Left lung (tissue), 10 donors: ENCODE data around the gene FDX1. TPM values are rescaled to one million over a fixed set of nuclear protein-coding genes. Genes with fewer than 3 reads are reported as not detected.

Experiments used
- ATAC-seq: fragments of 200-7000 bp; cut with Tn5 transposase; one replicate; pipeline ENCODE4 v1.9.1; 2020; ENCODE audit warnings: moderate library complexity
- DNase-seq, 4 donors: peaks; one replicate each; pipeline ENCODE4 v3.0.0-alpha.2; 2013 to 2020
- H3K27ac ChIP-seq, 2 donors: fragments of 200-600 bp; sonication (generic) in 1 of 2; one replicate each; pipeline versions ENCODE4 v1.5.0 to v1.8.0; 2020 to 2021
- H3K27me3 ChIP-seq, 2 donors: fragments of 200-600 bp; sonication (generic) in 1 of 2; one replicate each; pipeline versions ENCODE4 v1.5.0 to v1.8.0; 2020 to 2021
- H3K36me3 ChIP-seq, 2 donors: fragments of 200-600 bp; sonication (generic) in 1 of 2; one replicate each; pipeline versions ENCODE4 v1.5.0 to v1.8.0; 2020 to 2021
- H3K4me1 ChIP-seq, 2 donors: fragments of 200-600 bp; one replicate each; pipeline ENCODE4 v1.8.0; 2021
- H3K4me3 ChIP-seq, 2 donors: fragments of 200-600 bp; sonication (generic) in 1 of 2; one replicate each; pipeline versions ENCODE4 v1.5.0 to v1.8.0; 2020 to 2021; ENCODE audit warnings: mild to moderate bottlenecking in 1 of 2
- H3K9me3 ChIP-seq, 2 donors: fragments of 200-600 bp; sonication (generic) in 1 of 2; one replicate each; pipeline versions ENCODE4 v1.5.0 to v1.8.0; 2020 to 2021
- intact Hi-C, 2 donors: fragments of 100-400 bp; cut with DNase I; formaldehyde crosslinking; loops; one replicate each; pipeline versions ENCODE4 v1.11.2 to v1.14.2; 2022
- polyA plus RNA-seq, 6 donors: library from polyadenylated mRNA; unstranded; fragments of 120-200 nt; gene quantifications; one replicate each; pipeline ENCODE4 v1.2.1, GENCODE V29; 2013; ENCODE audit not compliant: insufficient read length in 6 of 6
- total RNA-seq, 2 donors: library from RNA; stranded (reverse); fragmentation: NEBNext Ultra II Directional; extraction: Animal tissue kit (Norgen Biotek cat#: 25700); gene quantifications; one replicate each; pipeline ENCODE4 v1.2.1, GENCODE V29; 2021
- TF ChIP-seq, protein P1 (sequence below), 2 donors: fragments of 200-600 bp; sonication (generic) in 1 of 2; IDR thresholded peaks; one replicate each; pipeline versions ENCODE4 v1.5.0 to v1.8.0; 2021; ENCODE audit warnings: antibody characterized with exemption in 2 of 2
- donor health status: DM: no; HTN: yes; CAD: no.
- donor health status: DM: no; HTN: no; CAD: no.

FDX1 gene
- total and polyA plus RNA-seq, 8 donors: 16.0 to 19.0 (median 16.7) TPM

DNA sequence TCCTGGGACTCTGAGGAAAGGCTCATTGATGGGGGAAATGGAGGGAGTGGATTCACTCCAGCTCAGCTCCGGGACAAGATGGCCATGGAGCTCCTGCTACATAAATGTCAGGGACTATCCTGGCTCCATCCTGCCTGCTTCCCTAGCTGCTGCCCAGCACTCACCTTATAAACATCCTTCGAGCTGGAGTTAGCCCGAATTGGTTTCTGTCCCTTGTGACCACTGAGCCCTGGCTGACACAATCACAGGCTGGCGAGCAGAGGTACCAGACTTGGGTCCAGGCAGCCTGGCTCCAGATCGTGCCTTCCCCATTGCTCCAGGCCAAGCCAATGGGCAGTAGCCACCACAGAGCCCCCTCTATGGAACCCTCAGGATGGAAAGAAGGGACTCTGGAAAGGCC lies 77.6 kb downstream of the FDX1 start:
- Histone ChIP-seq H3K36me3 (no peaks in the 10 kb centered on the region), H3K27ac (no peak overlapping the region), H3K4me3 (no peak overlapping the region), H3K27me3 (no peaks in the 10 kb centered on the region), H3K9me3 (no peaks in the 10 kb centered on the region), H3K4me1 (no peaks in the 10 kb centered on the region)
- intact Hi-C loops: no loop called here
- no peak for DNase-seq
- TF ChIP-seq, protein P1, sequence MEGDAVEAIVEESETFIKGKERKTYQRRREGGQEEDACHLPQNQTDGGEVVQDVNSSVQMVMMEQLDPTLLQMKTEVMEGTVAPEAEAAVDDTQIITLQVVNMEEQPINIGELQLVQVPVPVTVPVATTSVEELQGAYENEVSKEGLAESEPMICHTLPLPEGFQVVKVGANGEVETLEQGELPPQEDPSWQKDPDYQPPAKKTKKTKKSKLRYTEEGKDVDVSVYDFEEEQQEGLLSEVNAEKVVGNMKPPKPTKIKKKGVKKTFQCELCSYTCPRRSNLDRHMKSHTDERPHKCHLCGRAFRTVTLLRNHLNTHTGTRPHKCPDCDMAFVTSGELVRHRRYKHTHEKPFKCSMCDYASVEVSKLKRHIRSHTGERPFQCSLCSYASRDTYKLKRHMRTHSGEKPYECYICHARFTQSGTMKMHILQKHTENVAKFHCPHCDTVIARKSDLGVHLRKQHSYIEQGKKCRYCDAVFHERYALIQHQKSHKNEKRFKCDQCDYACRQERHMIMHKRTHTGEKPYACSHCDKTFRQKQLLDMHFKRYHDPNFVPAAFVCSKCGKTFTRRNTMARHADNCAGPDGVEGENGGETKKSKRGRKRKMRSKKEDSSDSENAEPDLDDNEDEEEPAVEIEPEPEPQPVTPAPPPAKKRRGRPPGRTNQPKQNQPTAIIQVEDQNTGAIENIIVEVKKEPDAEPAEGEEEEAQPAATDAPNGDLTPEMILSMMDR (IDR thresholded peaks at IDR 0.05): no peak
- ATAC-seq: no peak

DNA sequence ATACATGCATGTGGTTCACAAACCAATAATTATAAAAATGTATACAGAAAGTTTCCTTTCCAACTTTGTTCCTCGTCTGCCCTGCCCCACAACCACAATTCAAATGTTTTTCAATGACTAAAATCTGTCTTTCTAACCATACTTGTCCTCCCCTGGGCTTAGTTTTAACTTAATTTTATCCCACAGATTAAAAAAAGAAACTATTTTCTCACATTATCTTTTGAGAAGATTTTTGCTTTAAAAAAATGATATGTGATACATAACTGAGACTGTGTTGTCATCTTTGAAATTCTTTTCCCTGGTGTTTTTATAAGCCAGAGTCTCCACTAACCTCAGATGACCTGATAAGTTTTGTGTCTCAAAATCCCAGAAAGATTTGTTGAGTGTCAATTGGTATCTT lies 79.0 kb downstream of the FDX1 start:
- Histone ChIP-seq H3K27ac (no peak overlapping the region), H3K4me3 (no peak overlapping the region), H3K4me1 (no peaks in the 10 kb centered on the region), H3K9me3 (no peaks in the 10 kb centered on the region), H3K36me3 (no peaks in the 10 kb centered on the region), H3K27me3 (no peaks in the 10 kb centered on the region)
- DNase-seq: no peak
- intact Hi-C loops: no loop called here
- TF ChIP-seq, protein P1 (IDR thresholded peaks at IDR 0.05): no peak
- ATAC-seq: no peak

DNA sequence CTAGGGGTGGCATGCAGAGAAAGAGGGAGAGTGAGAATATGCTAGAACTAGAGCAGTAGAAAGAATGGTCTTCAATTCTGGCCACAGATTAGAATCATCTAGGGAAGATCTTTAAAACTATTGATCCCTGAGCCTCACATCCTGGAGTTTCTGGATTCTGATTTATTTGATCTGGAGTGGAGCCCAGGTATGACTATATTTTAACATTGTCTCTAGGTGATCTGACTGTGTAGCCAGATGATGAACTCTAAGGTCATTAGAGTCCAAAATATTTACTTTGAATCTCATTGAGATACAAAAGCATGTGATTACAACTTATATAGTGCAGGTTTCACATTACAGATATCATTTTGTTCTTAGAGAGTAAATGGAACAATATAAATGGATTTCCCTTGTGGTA lies 79.7 kb downstream of the FDX1 start:
- no peak for DNase-seq
- TF ChIP-seq, protein P1 (IDR thresholded peaks at IDR 0.05): no peak
- Histone ChIP-seq H3K36me3 (no peaks in the 10 kb centered on the region), H3K4me1 (no peaks in the 10 kb centered on the region), H3K9me3 (no peaks in the 10 kb centered on the region), H3K4me3 (no peak overlapping the region), H3K27ac (no peak overlapping the region), H3K27me3 (no peaks in the 10 kb centered on the region)
- intact Hi-C loops: no loop called here
- ATAC-seq: no peak

DNA sequence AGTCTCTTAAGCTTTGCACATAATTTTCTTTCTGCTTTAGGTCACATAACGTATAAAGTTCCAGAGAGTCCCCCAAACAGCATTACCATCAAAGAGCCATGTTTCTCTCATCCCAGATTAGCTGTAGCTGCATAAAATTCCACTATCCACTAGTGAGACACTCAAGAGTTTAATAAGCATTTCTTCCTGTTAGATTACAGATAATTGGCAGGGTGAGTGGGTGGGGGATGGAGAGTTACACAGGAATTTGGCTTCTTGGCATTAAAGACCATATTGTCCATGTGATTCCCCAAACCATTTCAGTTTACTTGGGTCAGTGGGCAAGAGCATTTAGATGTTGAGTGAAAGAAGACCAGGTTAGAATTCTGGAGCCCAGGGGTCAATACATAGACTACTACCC lies 82.3 kb downstream of the FDX1 start:
- Histone ChIP-seq H3K9me3 (no peaks in the 10 kb centered on the region), H3K27ac (no peak overlapping the region), H3K4me3 (no peak overlapping the region), H3K4me1 (no peaks in the 10 kb centered on the region), H3K36me3 (no peaks in the 10 kb centered on the region), H3K27me3 (no peaks in the 10 kb centered on the region)
- TF ChIP-seq, protein P1 (IDR thresholded peaks at IDR 0.05): no peak
- no peak for DNase-seq
- intact Hi-C loops: no loop called here
- no peak for ATAC-seq

DNA sequence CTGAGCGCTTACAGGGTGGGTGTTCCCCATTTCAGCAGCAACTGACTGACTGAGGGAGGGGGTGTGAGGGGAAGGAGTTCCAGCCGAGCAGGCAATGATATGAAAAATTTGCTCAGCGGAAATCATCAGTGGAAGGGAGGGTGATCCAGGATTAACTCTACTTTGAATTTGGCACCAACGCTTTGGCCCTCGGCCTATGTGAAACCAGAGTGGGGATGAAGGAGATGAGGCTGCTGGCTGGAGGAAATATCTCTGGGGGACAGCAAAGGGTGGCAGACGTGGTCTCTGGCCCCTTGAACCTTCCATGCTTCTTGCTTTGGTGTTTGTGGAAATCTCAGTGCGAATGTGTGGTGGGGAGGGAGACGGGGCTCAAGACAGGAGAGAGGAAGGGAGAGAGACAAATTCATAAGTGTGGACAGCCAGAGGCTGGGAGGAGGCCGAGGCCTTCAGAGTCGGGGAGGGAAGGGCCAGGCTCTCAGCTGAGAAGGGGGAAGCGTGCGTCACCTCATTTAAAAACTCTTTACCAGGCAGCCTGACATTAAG lies 83.6 kb downstream of the FDX1 start:
- intact Hi-C loops: no loop called here
- Histone ChIP-seq H3K27me3 (no peaks in the 10 kb centered on the region), H3K4me1 (no peaks in the 10 kb centered on the region), H3K4me3 (no peak overlapping the region), H3K36me3 (no peaks in the 10 kb centered on the region), H3K27ac (no peak overlapping the region), H3K9me3 (peaks cover 0 to 1% of the 10 kb centered on the region in 2 donors)
- TF ChIP-seq, protein P1 (IDR thresholded peaks at IDR 0.05): no peak
- peak; percentile 66 for ATAC-seq
- peak in 2 of 4 donors; percentile 85 to 88 for DNase-seq
